Measurements from ENCODE around the gene SCFD2.

SCFD2 gene

GRCh38 chr4:53012738-53013137, 353.1 kb downstream of the SCFD2 start:
- Histone ChIP-seq H3K79me2 (ENCODE audit: insufficient read depth, low read length) (no peaks in the 10 kb centered on the region), H3K4me2 (ENCODE audit: low read length) (no peak overlapping the region), H3K9me2 (ENCODE audit: low read depth, low read length) (no peaks in the 10 kb centered on the region), H3K4me3 (ENCODE audit: low read depth, low read length, poor library complexity, severe bottlenecking) (no peak overlapping the region), H3K9me3 (ENCODE audit: low read length) (no peaks in the 10 kb centered on the region), H3K4me1 (ENCODE audit: insufficient read depth, low read length, severe bottlenecking) (no peaks in the 10 kb centered on the region), H3K27ac (ENCODE audit: low read depth, low read length, poor library complexity, severe bottlenecking) (no peak overlapping the region), H3K9ac (ENCODE audit: low read length) (no peak overlapping the region), H3K27me3 (ENCODE audit: insufficient read depth, low read length) (no peaks in the 10 kb centered on the region), H3K36me3 (ENCODE audit: insufficient read depth, low read length) (no peaks in the 10 kb centered on the region), H4K20me1 (ENCODE audit: insufficient read depth, low read length) (no peaks in the 10 kb centered on the region), H3F3A (ENCODE audit: insufficient read depth, low read length) (no peaks in the 10 kb centered on the region), H2AFZ (ENCODE audit: low read length) (no peak overlapping the region)
- TF ChIP-seq CTCF (IDR thresholded peaks at IDR 0.05; ENCODE audit: low read length) (no peak), EZH2 (IDR thresholded peaks at IDR 0.05; ENCODE audit: borderline replicate concordance, low read length) (no peak)

GRCh38 chr4:53011259-53011905, 354.5 kb downstream of the SCFD2 start:
- no peaks in the 10 kb centered on the region for H3K36me3 ChIP-seq (ENCODE audit: insufficient read depth, low read length)
- H3K9me2 ChIP-seq (ENCODE audit: low read depth, low read length), result no peaks in the 10 kb centered on the region
- no peak overlapping the region for H3K27ac ChIP-seq (ENCODE audit: low read depth, low read length, poor library complexity, severe bottlenecking)
- H3K4me3 ChIP-seq (ENCODE audit: low read depth, low read length, poor library complexity, severe bottlenecking), result no peak overlapping the region
- H3K27me3 ChIP-seq (ENCODE audit: insufficient read depth, low read length), result no peaks in the 10 kb centered on the region
- no peaks in the 10 kb centered on the region for H3K79me2 ChIP-seq (ENCODE audit: insufficient read depth, low read length)
- no peak overlapping the region for H2AFZ ChIP-seq (ENCODE audit: low read length)
- no peak overlapping the region for H3K9ac ChIP-seq (ENCODE audit: low read length)
- H3K9me3 ChIP-seq (ENCODE audit: low read length), result no peaks in the 10 kb centered on the region
- H4K20me1 ChIP-seq (ENCODE audit: insufficient read depth, low read length), result no peaks in the 10 kb centered on the region
- TF ChIP-seq EZH2 (IDR thresholded peaks at IDR 0.05; ENCODE audit: borderline replicate concordance, low read length), result no peak
- no peak for TF ChIP-seq CTCF (IDR thresholded peaks at IDR 0.05; ENCODE audit: low read length)
- H3K4me2 ChIP-seq (ENCODE audit: low read length), result no peak overlapping the region
- H3F3A ChIP-seq (ENCODE audit: insufficient read depth, low read length), result no peaks in the 10 kb centered on the region
- no peaks in the 10 kb centered on the region for H3K4me1 ChIP-seq (ENCODE audit: insufficient read depth, low read length, severe bottlenecking)

- no peak overlapping the region for H3K4me2 ChIP-seq (ENCODE audit: low read length)
- H4K20me1 ChIP-seq (ENCODE audit: insufficient read depth, low read length), result no peaks in the 10 kb centered on the region
- TF ChIP-seq CTCF (IDR thresholded peaks at IDR 0.05; ENCODE audit: low read length) (no peak), EZH2 (IDR thresholded peaks at IDR 0.05; ENCODE audit: borderline replicate concordance, low read length) (no peak)
- H3K27ac ChIP-seq (ENCODE audit: low read depth, low read length, poor library complexity, severe bottlenecking), result no peak overlapping the region
- H3K27me3 ChIP-seq (ENCODE audit: insufficient read depth, low read length), result no peaks in the 10 kb centered on the region
- H3K4me3 ChIP-seq (ENCODE audit: low read depth, low read length, poor library complexity, severe bottlenecking), result no peak overlapping the region
- no peaks in the 10 kb centered on the region for H3F3A ChIP-seq (ENCODE audit: insufficient read depth, low read length)
- H3K36me3 ChIP-seq (ENCODE audit: insufficient read depth, low read length), result no peaks in the 10 kb centered on the region
- H3K9ac ChIP-seq (ENCODE audit: low read length), result no peak overlapping the region
- H2AFZ ChIP-seq (ENCODE audit: low read length), result no peak overlapping the region
- H3K9me3 ChIP-seq (ENCODE audit: low read length), result no peaks in the 10 kb centered on the region
- no peaks in the 10 kb centered on the region for H3K4me1 ChIP-seq (ENCODE audit: insufficient read depth, low read length, severe bottlenecking)
- no peaks in the 10 kb centered on the region for H3K79me2 ChIP-seq (ENCODE audit: insufficient read depth, low read length)
- H3K9me2 ChIP-seq (ENCODE audit: low read depth, low read length), result no peaks in the 10 kb centered on the region
Observed at GRCh38 chr4:53010318-53010717, 355.5 kb downstream of the SCFD2 start.
